ENCODE data around the gene CATSPERZ.

The CATSPERZ gene, protein sequence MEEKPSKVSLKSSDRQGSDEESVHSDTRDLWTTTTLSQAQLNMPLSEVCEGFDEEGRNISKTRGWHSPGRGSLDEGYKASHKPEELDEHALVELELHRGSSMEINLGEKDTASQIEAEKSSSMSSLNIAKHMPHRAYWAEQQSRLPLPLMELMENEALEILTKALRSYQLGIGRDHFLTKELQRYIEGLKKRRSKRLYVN

DNA sequence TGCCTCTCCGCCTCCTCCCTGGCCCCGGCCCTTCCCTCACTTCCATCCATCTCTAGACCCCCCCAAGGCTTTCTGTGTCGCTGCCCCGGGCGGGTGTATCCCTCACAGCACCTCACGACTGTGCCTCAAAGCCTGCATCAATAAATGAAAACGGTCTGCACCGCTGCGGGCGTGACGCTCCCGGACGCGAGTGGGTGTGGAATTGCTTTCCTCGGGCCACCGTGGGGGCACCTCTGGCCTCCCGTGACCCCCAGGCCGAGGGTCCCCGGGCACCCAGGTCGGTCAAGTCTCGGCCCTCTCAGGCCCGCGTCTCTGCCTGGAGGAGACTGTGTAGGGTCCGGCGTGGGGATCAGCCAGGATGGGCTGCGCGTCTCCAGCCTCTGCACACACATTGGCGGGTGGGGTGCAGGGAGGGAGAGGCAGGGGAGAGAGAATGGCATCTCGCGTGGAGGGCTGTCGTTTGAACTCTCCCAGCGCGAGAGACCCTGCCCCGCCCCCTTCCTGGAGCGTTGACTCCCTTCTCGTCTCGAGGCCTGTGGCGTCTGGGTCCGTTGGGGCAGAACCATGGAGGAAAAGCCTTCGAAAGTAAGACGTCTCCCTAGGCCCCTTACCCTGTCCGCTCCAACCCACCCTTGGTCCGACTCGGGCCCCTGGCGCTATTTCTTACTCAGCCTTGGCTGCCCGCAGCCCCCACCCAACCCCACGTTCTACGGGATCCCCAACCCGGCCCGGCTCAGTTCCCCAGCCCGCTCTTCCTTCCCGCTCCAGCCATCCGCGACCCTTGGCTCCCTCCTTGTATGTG is at the start of gene CATSPERZ:
Gene CATSPERZ (plus strand): TSS at position 512 of the 802 bp plus-strand sequence. CDS start 53 bp downstream, at position 565.
- no peak for DNase-seq

DNA sequence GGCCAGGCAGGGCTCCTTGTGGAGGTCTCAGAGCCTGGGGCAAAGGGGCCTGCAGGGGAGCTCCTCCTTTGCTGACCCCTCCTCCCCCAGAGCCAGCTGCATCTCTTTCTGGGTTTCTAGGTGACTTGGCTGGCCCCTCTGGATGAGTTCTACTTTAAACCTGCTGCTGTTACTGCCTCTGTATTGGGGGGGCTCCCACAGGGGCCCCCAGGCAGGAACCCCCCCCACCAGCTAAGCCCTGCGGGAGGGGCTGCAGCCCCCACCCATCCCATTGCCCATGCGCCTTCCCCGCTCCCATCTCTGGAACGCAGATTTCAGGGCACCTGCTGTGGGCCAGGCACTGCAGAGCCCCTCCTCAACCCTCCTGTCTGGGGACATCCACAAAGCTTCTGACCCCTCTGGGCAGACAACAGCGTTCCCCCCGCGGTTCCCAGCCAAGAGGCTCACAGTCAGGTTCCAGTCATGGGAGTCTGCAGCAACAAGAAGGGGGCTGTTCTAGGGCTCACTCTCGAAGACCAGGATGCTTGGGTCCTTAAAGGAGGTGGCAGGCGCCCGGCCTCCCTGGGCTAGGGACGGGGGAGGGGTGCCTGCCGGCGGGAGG is 49.6 kb upstream of the CATSPERZ start:
- DNase-seq: no peak

DNA sequence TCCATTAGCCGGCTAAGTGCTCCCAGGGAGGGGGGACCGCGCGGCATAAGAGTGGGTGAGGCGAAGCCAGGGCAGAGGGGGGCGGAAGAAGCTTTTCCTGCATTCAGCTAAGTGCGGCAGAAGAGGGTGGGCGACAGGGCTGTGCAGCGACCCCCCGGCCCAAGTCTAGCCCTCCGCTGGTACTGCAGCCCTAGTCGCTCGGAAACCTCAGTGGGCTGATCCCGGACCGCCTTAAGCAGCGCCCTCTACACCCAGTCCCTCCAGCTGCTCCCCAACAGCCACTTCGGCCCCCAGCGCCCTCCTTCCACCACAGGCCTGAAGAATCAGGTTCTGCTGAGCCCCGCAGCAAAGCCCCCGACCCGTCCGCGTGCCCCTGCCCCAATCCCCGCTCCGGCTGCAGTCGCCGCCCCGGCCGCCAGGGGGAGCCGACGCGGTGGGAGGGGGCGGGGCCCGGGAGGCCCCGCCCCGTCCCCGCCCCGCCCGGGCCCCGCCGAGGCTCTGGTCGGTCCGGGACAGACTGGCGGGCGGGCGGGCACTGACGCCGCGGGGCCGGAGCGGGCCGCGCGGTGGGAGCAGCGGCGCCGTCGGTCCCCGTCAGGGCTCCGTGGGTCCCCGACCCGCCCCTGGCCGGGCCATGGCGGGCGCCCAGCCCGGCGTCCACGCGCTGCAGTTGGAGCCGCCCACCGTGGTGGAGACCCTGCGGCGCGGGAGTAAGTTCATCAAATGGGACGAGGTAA is 49.0 kb upstream of the CATSPERZ start, which contains the start of gene PLCB3:
Gene PLCB3 (plus strand): TSS at position 515 of the 737 bp plus-strand sequence. CDS start 120 bp downstream, at position 635.
- no peak for DNase-seq

DNA sequence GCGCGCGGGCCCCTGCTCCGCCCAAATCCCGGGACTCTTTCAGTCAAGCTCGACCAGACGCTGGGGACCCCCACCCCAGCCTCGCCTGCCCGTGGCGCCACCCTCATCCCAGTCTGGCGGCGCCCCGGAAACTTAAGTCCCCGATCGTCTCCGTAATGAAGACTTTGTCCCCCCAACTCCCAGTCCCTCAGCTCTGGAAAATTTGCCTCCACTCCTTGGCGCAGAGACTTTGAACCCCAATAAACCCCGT is 48.5 kb upstream of the CATSPERZ start:
- no peak for DNase-seq

DNA sequence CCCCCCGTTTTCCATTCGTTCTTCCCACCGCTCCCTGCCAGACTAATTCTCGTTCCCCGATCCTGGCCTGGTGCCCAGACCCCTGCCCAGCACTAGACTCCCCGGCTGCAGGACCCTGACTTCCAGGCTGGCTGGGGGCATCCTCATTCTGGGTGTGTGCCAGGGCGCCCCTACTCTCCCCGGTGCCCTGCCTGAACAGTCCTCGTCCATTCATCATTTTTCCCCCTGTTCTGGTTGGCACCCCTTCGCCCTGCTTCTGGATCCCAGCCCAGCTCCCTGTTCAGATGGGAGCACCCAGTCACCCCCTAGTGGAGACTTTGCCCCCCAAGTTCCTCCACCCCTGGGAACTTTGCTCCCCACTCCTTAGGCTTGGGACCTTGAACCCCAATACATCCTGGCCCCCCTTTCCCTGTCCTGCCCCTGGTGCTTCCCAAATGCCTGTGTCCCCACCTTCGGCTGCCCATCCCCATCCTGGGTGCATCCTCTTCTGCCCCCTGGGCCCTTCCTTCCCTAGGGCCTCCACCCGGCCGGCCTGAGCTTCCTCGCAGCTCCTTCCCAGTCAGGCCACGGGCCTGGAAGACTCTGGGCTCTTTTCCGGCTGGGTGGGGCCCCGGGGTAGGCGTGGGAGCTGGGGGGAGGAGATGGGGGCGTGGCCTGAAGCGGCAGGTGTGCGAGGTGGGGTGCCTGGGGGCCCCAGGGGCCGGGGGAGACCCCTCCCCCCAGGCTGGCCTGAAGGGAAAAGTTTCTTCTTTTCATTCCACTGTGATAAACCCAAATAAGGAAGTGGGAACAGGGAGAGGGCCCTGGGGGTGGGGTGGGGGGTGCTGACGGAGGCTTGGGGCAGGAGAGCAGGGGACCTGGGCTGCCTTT is 47.9 kb upstream of the CATSPERZ start:
- no peak for DNase-seq

DNA sequence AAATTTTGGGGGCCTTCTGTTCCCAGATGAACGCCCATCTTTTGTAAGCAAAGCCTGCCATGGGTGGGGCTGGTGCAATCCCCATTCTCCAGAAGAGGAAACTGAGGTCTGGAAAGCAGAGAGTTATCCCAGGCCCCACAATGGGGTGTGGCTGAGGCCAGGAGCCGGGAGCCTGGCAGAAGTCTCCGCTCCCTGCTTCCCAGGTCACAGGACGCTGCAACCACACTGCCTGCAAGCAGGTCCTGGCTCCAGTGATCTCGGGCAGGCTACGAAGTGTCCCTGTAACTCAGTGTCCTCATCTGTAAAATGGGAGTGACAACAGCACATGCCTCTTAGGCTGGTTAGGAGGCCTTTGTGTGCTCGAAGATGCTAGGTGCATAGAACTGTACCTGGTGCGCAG is 47.1 kb upstream of the CATSPERZ start:
- no peak for DNase-seq

DNA sequence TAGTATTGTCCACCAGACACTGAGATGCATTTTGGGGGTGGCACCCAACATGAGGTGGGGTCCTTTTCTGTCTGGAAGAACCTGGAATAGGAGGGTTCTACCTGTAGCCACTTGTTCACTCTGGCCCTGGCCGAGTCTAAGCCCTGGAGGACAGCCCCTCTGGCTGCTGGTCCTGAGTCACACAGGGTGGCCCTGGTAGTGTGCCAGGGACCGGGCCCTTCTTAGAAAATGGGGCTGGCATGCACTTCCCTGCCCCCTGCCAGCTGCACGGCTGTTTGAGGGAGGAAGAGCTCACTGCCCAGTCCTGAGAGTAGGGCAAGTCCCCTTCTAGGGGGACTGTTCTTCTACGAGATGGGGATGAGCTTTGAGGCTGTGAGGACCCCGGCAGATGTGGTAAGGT is 46.7 kb upstream of the CATSPERZ start:
- DNase-seq: no peak

DNA sequence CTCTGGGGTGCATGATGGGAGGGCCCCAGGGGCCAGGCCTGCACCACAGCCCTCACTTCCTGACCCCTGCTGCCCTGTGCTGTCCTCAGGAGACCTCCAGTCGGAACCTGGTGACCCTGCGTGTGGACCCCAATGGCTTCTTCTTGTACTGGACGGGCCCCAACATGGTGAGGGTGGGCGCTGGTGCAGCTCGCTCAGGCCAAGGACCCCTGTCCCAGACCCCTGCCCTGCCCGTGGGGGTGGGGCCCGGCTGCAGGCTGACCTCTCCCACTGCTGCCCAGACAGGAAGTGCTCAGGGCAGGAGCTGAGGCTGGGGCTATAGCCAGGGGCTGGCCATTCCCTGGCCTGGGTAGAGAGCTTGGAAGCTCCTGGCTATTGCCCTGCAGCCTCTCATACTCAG is 45.8 kb upstream of the CATSPERZ start:
- no peak for DNase-seq

DNA sequence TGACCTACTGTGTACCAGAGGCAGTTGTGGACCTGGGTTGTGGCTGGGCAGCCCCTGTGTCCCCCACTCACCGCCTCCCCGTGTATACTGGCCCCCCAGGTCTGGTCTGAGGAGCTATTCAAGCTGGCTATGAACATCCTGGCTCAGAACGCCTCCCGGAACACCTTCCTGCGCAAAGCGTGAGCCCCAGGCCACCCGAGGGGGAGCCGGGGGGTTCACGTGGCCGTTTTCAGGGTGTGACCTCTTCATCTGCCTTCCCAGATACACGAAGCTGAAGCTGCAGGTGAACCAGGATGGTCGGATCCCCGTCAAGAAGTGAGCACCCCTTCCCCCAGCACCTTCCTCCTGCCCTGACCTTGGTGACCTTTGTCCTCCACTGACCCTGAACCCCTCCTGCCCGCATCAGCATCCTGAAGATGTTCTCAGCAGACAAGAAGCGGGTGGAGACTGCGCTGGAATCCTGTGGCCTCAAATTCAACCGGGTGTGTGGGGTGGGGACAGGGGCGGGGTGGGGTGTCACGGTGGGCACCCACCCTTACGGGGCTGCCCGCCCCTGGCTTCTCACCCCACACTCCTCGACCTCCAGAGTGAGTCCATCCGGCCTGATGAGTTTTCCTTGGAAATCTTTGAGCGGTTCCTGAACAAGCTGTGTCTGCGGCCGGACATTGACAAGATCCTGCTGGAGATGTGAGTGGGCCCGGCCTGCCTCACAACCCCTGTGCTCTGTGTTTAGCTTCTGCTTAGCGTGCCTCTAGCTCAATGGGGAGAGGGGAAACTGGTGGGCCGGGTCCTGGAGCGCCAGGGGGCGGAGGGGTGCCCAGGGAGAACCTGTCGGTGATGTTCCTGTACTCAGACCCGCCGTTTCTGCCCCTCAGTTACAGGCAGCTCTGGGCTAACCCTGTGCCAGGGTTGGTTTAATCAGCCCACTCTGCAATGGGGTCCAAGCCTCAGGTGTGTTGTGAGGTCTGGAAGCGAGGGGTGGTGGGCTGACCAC is 44.7 kb upstream of the CATSPERZ start:
- DNase-seq: no peak

DNA sequence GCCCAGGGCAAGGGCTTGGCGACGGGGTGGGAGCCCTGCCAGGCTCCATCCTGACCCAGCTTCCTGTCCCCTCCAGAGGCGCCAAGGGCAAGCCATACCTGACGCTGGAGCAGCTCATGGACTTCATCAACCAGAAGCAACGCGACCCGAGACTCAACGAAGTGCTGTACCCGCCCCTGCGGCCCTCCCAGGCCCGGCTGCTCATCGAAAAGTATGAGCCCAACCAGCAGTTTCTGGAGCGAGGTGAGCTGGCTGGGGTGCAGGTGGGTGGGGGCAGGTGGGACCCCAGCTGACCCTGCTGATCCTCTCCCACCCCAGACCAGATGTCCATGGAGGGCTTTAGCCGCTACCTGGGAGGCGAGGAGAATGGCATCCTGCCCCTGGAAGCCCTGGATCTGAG is 43.9 kb upstream of the CATSPERZ start:
- DNase-seq: no peak

DNA sequence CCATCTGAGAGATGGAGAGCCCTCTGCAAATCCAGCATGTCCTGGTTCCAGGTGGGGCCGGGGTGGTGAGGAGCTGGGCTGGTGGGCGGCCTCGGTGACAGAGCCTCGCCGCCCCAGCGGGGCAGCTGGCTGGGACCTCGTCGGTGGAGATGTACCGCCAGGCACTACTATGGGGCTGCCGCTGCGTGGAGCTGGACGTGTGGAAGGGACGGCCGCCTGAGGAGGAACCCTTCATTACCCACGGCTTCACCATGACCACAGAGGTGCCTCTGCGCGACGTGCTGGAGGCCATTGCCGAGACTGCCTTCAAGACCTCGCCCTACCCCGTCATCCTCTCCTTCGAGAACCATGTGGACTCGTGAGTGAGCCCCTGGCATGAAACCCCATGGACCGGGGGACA is 41.8 kb upstream of the CATSPERZ start:
- DNase-seq: no peak

DNA sequence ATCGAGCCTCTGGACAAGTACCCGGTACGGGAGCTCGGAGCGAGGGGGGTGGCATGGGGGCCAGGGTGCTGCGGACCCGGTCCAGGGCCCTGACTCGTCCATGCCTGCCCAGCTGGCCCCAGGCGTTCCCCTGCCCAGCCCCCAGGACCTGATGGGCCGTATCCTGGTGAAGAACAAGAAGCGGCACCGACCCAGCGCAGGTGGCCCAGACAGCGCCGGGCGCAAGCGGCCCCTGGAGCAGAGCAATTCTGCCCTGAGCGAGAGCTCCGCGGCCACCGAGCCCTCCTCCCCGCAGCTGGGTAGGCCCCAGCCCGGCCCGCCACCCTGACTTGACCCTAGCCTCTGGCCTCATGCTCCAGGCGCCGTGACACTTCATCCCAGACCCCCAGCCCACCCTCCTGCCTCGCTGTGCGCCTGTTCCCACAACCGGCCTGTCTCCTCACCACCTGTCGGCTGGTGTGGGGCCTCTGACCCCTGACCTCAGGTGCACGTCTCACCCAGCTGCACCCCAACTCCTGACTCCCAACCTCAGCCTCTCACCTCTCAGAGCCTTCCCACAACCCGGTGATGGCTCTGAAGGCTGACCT is 41.1 kb upstream of the CATSPERZ start:
- no peak for DNase-seq

DNA sequence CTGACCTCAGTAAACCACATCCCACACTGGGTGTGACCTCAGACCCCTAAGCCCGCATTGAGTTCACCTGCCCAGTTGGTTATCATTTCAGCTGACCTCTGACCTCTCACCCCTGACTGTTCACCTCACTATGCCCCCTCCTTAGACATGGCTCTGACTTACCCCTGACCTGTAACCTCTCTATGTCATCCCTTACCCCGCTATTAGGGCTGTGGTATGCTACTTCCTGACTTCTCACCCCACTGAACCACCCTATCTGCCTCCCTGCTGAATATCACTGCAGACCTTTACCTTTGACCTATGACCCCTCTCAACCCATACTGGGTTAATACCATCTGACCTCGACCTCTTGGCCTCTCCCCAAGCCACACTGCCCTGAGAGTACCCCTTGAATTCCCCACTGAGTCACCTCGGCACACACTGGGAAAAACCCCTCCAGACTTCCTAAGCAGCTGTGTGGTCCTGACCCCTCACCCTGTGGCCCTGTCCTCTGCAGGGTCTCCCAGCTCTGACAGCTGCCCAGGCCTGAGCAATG is 40.6 kb upstream of the CATSPERZ start:
- DNase-seq: no peak

DNA sequence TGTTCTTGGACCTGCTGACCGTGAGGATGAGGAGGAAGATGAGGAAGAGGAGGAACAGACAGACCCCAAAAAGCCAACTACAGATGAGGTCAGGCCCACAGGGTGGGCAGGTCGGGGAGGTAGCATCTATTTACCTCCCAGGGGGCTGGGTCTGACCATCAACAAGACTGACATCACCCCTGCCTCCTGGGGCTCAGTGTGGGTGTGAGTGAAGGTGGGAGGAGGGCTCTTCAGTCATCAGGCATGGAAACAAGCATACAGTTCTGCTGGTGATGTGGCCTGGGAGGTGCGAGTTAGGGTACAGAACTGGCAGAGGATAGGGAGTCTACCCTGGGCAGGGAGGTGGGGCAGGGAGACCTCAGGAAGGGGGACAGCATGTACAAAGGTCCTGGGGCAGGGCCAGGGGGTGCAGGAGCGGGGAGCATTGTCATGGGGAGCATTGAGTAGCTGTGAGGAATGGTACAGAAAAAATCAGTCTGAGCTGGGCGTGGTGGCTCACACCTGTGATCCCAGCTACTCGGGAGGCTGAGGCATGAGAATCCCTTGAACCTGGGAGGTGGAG is 39.9 kb upstream of the CATSPERZ start:
- no peak for DNase-seq

DNA sequence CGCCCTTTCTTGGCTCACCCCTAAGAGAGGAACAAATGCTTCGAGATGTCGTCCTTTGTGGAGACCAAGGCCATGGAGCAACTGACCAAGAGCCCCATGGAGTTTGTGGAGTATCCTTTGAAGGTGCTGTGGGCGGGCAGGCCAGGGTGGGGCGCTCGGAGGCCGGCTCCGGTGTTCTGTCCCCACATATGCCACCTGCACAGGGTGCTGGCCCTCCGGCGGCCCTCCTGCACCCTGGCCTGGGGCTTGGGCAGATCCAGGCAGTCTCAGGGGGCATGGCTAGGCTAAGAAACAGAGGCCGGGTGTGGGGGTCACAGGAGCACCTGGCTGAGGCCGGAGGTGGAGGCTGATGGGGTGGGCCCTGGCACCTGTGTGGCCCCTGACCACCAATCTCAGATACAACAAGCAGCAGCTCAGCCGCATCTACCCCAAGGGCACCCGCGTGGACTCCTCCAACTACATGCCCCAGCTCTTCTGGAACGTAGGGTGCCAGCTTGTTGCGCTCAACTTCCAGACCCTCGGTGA is 38.5 kb upstream of the CATSPERZ start:
- DNase-seq: no peak

DNA sequence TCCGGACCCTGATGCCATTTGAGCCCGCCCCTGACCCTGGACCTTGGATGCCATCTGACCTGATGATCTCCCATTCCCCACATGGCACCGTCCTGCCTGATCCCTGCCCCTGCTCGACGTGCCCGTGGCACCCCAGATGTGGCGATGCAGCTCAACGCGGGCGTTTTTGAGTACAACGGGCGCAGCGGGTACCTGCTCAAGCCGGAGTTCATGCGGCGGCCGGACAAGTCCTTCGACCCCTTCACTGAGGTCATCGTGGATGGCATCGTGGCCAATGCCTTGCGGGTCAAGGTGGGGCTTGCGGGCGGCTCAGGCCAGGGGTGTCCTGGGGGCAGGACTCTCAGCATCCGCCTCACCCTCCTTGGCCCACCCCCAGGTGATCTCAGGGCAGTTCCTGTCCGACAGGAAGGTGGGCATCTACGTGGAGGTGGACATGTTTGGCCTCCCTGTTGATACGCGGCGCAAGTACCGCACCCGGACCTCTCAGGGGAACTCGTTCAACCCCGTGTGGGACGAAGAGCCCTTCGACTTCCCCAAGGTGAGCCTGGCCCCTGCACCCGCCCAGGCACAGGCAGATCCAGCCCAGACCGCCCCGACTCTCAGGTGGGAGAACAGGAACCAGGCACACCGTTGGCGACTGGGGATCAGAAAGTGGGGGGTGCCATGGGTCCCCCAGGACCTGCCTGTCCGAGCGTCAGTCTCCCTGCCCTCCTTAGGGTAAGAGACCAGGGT is 37.7 kb upstream of the CATSPERZ start:
- DNase-seq: no peak

DNA sequence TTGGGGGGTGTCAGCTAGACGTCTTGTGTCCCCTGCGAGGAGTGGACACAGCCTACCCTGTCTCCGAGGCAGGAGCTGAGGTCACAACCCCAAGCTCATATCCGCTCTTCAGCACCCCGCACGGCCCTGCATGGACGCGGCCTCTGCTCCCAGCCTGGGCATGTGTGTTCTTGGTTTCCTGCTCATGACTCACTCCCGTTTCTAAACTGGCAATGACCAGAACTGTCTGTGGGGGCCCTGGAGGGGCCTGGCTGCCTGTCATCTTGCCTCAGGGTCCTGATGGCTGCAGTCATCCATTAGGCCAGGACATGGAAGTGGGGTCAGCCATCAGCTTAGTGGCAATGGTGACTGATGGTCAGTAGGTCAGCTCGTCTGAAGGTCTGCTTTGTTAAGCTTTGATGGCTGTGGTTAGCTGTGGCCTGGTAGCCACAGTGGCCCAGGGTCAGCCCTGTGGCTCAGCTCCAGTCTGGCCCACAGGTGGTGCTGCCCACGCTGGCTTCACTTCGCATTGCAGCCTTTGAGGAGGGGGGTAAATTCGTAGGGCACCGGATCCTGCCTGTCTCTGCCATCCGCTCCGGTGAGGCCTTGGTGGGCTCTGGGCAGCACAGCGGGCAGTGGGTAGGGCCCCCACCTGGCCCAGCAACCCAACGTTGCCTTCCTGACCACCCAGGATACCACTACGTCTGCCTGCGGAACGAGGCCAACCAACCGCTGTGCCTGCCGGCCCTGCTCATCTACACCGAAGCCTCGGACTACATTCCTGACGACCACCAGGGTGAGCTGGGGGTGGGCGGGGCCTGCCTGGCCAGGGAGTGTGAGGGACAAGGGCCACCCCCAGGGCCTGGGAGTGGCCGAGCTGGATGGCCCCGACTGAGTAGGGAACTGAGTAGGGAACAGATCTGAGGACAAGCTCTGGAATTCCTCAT is 36.9 kb upstream of the CATSPERZ start:
- no peak for DNase-seq

DNA sequence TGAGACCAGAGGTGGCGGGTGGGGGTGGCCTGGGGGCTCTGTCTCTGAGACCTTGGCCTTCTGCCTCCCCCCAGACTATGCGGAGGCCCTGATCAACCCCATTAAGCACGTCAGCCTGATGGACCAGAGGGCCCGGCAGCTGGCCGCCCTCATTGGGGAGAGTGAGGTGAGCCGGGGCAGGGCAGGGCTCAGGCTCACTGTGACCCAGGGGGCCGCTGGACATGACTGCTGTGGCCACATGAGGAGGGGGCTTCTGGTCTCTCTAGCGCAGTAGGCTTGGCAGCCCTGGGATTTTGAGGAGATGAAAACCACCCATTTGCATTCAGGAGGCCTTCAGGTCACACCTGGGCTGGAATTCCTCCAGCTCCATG is 36.2 kb upstream of the CATSPERZ start:
- DNase-seq: no peak

Data from left hindlimb (tissue), 1 donor.